GM19239 (cell line): ENCODE data around the gene EYA3.

ENCODE experiments used
- DNase-seq: peaks from one replicate; pipeline ENCODE4 v3.0.0; 2011; ENCODE audit warnings: low spot score; ENCODE audit not compliant: insufficient read length
- FAIRE-seq: peaks from 2 replicates; lab custom pipeline; 2011; peaks lifted over from hg19 to GRCh38; lab: Jason Lieb, UNC

EYA3 gene

DNA sequence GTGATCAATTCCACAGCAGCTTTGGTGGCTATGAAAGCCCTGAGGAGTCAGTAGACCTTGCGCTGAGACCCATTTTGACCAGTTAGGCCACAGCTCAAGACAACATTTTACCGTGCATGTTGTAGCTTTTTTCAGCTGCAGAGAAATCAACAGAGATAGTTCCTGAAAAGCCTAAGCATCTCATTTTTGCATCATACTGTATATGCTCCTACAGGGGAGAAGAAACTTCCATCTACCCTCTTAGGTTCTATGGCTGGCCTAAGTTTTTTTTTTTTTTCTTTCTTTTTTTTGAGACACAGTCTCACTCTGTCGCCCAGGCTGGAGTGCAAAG is 24.8 kb upstream of the EYA3 start:
- DNase-seq (no peak), FAIRE-seq (no peak)

DNA sequence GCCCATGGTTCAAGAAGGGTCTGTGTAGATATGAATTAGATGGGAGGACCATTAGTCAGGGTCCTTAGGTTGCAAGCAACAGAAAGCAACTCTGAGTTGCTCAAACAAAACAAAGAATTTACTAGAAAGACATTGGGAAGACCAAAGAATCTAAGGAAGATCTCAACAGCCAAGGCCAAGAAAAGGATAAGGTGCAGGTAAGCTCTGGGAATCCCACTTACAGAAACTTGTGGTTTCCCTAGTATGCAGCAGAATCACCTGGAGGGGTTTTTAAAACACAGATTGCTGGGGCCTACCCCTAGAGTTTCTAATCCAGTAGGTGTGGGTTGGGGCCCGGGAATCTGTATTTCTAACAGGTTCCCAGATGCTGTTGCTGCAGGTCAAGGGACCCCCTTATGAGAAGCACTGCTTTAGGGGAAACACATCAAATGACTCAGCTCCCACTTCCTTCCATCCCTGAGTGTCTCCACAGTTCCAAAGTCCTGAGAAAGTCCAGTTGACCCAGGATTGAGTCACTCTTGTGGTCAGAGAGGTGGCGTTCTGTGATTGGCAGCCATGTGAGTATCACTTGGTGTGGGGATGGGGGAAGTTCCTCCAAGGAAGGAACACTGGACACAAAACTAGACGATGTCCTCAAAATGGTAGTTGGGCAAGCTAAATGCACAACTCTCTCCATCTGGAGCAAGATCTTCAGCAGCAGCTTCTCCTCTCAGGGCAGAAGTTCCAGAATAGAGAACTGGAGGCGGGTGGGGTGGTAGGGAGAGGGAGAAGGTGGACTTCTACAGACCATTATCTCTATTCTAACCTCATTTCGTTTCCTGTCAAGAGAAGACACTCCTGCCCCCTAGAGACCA is 24.2 kb upstream of the EYA3 start:
- DNase-seq (no peak), FAIRE-seq (no peak)

DNA sequence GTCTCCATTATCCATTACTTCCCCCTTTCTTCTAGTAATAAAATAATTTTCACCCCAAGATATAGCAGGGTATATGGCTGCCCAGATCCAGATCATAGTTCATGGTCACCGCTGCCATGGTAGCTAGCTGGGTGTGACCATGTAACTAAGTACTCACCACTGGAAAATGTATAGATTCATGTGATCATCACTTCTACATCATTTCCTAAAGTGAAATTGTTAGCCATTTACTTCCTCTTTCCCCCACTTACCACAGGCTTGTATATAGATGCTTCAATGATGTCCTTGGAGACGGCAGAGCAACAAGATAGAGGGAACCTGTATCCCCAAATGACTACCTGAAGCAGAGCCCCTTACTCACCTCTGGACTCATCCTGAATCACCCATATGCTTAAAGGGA is 22.7 kb upstream of the EYA3 start:
- FAIRE-seq = peak; percentile 35
- no peak for DNase-seq

DNA sequence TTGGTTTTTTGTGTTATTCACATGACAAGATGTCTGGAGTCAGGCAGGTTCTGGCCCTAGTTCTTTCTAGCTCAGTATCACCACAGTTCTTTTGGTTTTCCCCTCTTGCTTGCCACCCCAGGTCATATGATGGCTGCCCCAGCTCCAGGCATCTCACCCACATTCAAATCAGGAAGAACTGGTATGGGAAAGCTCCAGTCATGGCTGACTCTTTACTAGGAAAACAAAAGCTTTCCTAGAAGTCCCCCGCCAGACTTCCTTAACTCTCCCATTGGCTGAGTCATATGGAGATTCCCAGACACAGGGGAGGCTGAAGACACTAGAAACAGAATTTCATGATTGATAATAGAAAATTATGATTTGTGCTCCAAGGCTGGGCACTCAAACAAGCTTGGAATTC is 22.1 kb upstream of the EYA3 start:
- FAIRE-seq (no peak), DNase-seq (no peak)

DNA sequence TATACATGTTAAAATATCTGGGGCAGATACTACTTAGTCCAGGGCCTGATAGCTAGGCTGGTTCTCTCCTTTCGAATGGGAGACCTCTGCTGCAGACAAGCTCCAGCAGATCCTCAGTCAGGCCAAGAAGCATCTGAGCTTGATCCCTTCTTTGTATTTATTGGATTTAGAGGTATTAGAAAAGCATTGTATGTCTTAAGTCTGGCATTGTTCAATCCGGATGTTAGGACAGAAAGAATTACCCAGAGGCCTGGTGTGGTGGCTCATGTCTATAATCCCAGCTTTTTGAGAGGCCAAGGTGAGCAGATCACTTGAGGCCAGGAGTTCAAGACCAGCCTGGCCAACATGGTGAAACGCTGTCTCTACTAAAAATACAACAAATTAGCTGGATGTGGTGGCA is 21.2 kb upstream of the EYA3 start:
- DNase-seq (no peak), FAIRE-seq (no peak)

DNA sequence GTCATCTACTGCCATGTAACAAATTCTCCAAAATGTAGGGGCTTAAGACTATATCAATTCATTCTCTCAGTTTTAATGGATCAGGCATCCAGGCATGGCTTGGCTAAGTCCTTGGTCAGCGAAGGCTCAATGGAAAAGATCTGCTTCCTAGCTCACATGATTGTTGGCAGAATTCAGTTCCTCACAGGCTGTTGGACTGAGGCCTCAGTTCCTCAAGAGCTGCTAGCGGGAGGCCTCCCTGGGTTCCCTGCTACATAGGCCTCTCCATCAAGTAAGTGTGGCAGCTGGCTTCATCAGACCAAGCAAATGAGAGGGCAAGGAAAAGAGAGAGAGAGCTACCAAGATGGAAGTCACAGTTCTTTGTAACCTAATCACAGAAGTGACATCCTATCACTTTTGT is 19.6 kb upstream of the EYA3 start:
- DNase-seq (no peak), FAIRE-seq (no peak)

DNA sequence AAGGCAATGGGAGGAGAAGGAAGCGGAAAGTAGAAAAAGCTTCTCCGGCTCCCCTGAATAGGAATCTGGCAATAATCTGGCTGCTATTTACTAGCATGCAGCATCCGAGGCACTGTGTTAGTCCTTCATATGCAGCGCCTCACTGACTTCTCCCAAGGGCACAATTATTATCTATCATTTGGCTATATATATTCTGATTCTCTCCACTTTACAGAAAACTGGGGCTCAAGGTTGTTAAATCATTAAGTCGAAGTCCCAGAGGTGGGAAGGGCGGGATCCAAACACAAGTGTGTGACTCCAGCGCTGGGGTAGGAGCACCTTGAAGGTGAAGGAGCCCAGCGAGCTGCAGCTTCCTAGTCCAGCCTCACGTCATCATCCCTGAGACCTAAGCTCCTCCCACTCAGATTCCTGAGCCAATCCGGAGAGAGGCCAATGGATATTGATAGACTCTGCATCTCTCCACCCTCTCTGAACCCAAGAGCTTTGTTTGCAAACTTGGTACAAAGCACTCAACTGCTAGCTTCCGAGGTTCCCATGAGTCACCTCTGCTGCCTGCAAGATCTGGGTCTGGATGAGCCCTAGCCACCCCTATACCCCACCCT is 16.6 kb upstream of the EYA3 start:
- no peak for FAIRE-seq
- DNase-seq = no peak

DNA sequence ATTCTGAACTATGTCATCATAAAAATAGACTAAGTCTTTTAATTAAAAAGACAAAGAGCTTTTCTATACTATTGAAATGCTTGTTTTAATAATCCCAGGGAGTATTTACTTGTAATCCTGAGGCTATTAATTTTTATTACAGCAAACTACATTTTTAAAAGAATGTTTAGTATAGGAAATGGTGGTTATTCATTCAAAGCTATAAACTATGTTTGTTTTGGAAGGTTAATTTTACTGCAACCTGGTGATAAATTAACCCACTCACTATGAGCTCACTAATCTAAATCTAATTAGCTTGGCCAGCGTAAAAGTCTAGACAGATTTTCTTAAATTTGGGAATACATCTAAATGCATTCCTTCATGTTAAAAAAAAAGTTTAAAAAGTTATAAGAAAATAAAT is 13.8 kb upstream of the EYA3 start:
- FAIRE-seq = no peak
- no peak for DNase-seq

DNA sequence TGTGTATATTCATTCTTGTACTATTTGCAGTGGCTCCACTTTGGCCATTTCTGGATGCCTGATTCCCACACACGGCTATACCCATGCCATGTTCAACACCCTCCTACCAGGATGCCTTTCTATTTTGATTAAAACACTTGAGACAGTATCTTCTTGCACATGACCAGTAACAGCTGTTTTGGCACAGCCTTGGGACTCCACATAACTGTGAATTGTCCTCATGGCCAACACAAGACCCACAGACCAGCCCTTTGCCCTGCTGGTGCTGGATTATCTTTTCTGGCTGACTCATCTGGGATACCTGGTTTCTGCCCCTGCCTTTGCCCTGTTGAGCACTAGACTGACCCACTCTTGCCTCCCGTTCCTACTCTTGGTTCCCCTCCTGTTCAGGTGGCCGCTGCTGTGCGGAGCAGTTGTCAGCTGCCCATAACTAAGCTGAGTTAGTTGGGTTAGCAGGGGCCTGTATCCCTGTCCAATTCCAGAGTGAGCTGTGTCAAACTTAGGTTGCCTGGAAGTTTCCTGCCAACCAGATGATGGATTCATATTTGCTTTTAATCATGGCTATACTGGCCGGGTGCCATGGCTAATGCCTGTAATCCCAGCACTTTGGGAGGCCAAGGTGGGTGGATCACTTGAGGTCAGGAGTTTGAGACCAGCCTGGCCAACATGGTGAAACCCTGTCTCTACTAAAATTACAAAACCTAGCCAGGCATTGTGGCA is 10.8 kb upstream of the EYA3 start:
- FAIRE-seq = no peak
- DNase-seq = no peak

DNA sequence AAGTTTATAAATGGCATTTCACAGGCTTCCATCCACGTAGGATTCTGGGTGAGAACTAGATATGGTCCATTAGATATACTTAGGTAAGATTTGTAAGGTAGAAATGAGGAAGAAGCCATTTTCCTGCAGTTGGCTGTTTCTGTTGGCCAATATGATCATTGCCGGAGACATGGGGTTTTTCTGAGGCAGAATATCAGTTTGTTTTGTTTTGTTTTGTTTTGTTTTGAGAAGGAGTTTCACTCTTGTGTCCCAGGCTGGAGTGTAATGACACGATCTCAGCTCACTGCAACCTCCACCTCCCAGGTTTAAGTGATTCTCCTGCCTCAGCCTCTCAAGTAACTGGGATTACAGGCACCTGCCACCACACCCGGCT is 8.7 kb upstream of the EYA3 start:
- FAIRE-seq = no peak
- no peak for DNase-seq

DNA sequence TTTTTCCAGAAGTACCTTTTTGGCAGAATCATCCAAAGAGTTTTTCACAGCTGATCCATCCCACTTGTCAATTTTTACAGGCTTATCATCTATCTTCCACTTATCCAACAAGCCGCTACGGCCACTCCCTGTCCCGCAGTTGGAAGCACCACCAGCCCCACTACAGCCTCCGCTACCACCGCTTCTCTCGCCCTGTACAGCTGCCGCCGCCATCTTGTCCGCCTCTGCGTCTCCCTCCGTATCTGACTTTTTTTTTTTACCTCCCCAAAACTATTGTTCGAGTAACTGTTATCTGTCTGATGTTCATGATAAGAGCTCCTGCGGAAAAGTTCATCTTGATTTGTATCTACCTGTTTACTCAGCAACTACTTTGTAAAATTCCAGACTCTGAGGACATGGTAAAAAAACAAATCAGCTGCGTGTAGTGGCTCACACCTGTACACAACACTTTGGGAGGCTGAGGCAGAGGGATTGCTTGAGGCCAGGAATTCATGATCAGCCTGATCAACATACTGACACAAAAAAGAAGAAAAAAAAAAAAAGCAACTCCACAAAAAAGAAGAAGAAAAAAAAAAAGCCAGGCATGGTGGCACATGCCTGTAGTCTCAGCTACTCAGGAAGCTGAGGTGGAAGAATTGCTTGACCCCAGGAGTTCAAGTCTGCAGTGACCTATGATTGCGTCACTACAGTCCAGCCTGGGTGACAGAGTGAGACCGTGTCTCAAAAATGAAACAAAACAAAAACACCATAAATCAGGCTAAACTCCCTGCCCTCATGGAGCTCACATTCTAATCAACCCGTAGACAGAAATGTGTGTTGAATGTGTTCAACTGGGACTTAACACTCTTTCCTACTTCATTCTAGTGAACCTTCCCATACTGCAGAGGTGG is 8.0 kb upstream of the EYA3 start:
- no peak for DNase-seq
- FAIRE-seq = no peak

DNA sequence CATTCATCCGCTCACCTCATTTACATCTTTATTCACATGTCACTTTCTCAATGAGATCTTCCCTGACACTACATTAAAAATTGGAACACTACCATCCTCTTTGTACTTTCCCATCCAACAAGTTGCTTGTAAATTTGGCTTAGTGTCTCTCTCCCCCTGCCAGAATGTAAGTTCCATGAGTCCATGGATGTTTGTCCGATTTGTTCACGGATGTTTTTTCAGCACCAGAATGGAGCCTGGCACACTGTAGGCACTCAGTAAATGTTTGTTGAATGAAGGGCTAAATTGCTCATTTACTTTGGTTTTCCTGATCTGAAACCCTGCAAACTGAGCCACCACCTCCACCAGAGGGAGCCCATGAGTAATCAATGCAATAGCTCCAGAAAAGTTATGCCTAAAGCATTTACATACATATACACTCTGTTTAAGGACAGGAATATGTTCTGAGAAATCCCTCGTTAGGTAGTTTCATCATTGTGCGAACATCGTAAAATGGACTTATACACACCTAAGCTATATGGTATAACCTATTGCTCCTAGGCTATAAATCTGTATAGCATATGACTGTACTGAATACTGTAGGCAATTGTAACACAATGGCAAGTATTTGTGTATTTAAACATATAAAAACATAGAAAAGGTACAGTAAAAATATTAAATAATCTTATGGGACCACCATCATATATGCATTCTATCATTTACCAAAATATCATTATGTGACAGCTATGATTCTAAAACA is 2.8 kb upstream of the EYA3 start:
- no peak for DNase-seq
- peak; percentile 81 for FAIRE-seq

DNA sequence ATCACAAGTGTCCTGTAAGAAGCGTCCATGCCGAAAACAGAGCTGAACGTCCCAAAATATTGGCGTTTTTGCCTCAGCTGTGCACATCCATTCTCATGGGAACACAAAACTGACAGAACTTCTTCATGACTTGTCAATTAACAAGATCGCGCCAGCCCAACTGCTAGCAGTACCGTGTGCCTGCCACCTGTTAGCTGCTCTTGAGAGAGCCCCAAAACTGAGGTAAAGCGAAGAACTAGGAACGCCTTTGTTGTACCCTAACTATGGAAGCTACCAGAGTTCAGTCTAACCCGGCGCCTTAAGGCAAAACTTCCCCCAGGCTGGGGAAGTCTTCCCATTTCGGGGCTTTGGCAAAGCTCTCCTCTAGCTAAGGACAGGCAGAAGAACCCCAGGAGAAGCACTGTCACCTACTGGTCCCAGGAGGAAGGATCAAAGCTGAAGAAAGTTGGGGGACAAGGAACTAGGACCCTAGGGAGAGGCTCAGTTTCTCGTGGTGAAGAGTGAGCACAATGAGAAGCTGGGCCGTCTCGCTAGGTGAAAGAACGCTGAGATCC is 719 bp downstream of the EYA3 start:
- FAIRE-seq = peak; percentile 61

DNA sequence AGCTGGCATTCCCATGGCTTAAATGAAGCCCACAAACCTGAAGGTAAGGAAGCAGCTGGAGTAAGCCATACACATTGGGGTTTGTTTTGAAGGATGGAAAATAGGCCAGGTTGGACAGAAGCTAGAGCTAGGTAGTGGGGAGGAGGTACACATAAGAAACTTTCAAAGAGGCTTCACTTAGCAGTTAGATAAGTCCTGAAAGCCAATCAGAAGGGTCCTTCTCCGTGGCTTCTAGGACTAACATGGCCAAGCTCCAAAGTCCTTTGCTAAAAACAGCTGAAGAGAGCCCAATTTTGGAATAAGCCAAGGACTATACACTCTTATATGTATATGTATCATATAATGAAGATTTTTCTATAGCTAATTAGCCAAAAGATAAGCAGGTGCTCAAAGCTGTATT is 1.8 kb downstream of the EYA3 start:
- DNase-seq = no peak
- peak; percentile 48 for FAIRE-seq

More for the DNA sequence above, 719 bp downstream of the EYA3 start:
- no peak for DNase-seq

DNA sequence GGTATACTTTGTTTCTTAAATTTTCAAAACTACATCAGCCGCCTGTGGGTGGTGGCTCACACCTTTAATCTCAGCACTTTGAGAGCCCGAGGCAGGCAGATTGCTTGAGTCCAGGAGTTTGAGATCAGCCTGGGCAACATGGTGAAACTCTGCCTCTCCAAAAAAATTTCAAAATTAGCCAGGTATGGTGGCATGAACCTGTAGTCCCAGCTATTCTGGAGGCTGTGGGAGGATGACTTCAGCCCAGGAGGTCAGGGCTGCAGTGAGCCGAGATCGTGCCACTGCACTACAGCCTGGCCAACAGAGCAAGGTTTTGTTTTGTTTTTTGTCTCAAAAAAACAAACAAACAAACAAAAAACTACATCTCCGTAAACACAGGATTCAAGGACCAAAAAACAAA is 3.3 kb downstream of the EYA3 start:
- DNase-seq (no peak), FAIRE-seq (no peak)

DNA sequence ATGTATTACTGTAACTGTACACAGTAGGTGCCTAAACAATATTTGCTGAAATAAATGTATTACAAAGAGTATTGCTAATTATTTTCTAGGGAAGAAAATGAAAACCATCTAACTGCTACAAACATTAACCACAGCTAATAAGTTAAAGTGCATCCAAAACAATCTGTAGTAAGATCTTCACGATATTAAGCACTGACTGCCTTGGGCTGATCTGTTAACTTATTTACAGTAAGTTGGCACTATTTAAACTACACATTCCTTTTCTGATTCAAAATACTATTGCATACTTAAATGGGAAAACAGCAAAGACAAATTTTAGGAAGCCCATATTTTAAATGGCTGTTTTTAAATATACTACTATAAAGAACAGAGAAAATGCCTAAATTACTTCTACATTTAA is 4.5 kb downstream of the EYA3 start:
- DNase-seq (no peak), FAIRE-seq (peak; percentile 73)

DNA sequence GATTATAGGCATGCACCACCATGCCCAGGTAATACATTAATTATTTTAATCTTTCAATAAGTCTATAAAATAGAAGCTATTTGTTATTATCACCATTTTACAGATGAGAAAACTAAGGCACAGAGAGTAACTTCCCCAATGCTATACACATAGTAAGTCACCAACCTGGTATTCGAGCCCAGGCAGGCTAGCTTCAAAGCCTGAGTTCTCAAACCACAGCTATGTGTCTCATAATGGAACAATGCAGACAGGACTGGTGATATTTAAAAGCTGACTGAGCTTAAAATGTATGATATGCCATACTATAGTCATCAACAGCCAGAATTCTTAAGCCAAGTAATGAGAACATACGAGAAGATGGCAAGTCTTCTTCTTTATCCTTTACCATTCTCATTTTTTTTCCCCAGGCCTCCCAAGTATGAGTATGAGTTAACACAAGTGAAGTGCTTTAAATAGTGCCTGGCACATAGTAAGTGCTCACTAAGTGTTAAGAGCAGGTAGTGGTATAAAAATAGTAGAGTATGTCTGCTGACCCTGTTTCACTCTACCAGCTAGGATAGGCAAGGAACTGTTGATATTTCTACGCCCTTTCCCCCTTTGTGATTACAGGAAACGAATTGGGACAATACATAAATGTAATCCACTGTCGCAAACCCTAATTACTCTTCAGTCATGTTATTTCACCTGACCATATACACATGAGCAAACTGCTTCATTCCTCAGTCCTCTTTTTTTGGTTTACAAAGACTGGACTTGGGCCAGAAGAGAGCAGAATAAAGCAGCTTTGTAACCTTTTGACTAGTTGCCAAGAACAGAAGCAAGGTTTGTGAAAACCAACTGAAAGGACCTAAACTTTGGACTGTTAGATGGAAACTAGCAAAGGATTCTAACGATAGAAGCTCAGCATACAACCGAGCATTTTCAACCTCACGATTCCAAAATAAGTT is 9.5 kb downstream of the EYA3 start:
- DNase-seq (no peak), FAIRE-seq (no peak)

DNA sequence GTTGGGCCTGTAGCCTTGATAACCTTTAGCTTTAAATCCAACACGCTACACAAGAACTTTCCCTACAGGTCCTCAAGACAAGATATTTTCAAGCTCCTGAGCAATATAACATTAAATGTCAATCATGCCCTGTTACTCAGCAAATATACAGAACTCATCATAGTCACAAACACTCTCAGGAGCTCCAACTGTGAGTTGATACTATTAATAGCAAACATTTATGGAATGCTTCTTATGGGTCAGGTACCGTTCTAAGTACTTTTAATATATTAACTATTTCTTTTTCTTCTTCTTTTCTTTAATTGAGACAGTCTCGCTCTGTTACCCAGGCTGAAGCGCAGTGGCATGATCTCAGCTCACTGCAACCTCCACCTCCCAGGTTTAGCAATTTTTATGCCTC is 10.1 kb downstream of the EYA3 start:
- no peak for DNase-seq
- no peak for FAIRE-seq
